NCI-H2227 treated with DMSO at 0.1 percent for 48 hours (cell line): Measurements from ENCODE around the gene OAS3.
"Not testable (repeated sequence)": the region's sequence is repeated elsewhere in the genome, so short reads cannot be mapped to it uniquely, and the experiment has no call there.

Source experiments
- DNase-seq: peaks from one replicate; lab custom pipeline; 2025; lab: John Stamatoyannopoulos, UW

OAS3 gene

GRCh38 chr12:112937741-112938719 is at the start of gene OAS3:
Gene OAS3 (plus strand): TSS chr12:112938474. CDS start chr12:112938531, 57 bp downstream.
- DNase-seq = peak; percentile 68

GRCh38 chr12:112891093-112892024 is 46.9 kb upstream of the OAS3 start:
- no peak for DNase-seq

GRCh38 chr12:112892856-112893255 is 45.4 kb upstream of the OAS3 start:
- DNase-seq = no peak

- no peak for DNase-seq
Measured at GRCh38 chr12:112894128-112894527, 44.1 kb upstream of the OAS3 start.

- no peak for DNase-seq
Measured at GRCh38 chr12:112898380-112898779, 39.9 kb upstream of the OAS3 start.

GRCh38 chr12:112900298-112901145 is 37.8 kb upstream of the OAS3 start:
- no peak for DNase-seq

GRCh38 chr12:112901271-112901670 is 37.0 kb upstream of the OAS3 start:
- DNase-seq = no peak

- no peak for DNase-seq
Measured at GRCh38 chr12:112904571-112904970, 33.7 kb upstream of the OAS3 start.

- no peak for DNase-seq
Measured at GRCh38 chr12:112905451-112906089, 32.7 kb upstream of the OAS3 start.

GRCh38 chr12:112906712-112907414 is 31.4 kb upstream of the OAS3 start, which contains the start of gene OAS1:
Gene OAS1 (plus strand): TSS chr12:112906962. CDS start chr12:112907040, 78 bp downstream.
- DNase-seq = peak; percentile 72

- DNase-seq = no peak
Measured at GRCh38 chr12:112907415-112908157, 30.7 kb upstream of the OAS3 start.

- no peak for DNase-seq
Measured at GRCh38 chr12:112908548-112908947, 29.7 kb upstream of the OAS3 start.

GRCh38 chr12:112909693-112910092 is 28.6 kb upstream of the OAS3 start:
- DNase-seq = no peak

GRCh38 chr12:112913038-112913688 is 25.1 kb upstream of the OAS3 start:
- DNase-seq = no peak

GRCh38 chr12:112913888-112914287 is 24.4 kb upstream of the OAS3 start:
- DNase-seq = not testable (repeated sequence)

GRCh38 chr12:112916270-112916669 is 22.0 kb upstream of the OAS3 start:
- DNase-seq = no peak

GRCh38 chr12:112919121-112919520 is 19.2 kb upstream of the OAS3 start:
- DNase-seq = no peak

GRCh38 chr12:112924986-112925385 is 13.3 kb upstream of the OAS3 start:
- DNase-seq = no peak

- DNase-seq = not testable (repeated sequence)
Measured at GRCh38 chr12:112926416-112927033, 11.7 kb upstream of the OAS3 start.
